GM19468 (cell line): ENCODE measurements around the gene HYAL2.
"Not testable (repeated sequence)": the region's sequence is repeated elsewhere in the genome, so short reads cannot be mapped to it uniquely, and the experiment has no call there.

Experiments used
- ATAC-seq: cut with Tn5 transposase; IDR thresholded peaks from one replicate; pipeline ENCODE4 v1.9.1; 2021; ENCODE audit warnings: mild to moderate bottlenecking, moderate library complexity, moderate number of reproducible peaks; ENCODE audit not compliant: unreplicated experiment; ENCODE audit errors: extremely low read depth

Gene HYAL2

GRCh38 chr3:50316657-50317242, 5.8 kb downstream of the HYAL2 start:
- ATAC-seq: no peak

GRCh38 chr3:50314816-50315215, 7.7 kb downstream of the HYAL2 start:
- ATAC-seq: no peak

- no peak for ATAC-seq
Measured at GRCh38 chr3:50314342-50314741, 8.2 kb downstream of the HYAL2 start.

DNA sequence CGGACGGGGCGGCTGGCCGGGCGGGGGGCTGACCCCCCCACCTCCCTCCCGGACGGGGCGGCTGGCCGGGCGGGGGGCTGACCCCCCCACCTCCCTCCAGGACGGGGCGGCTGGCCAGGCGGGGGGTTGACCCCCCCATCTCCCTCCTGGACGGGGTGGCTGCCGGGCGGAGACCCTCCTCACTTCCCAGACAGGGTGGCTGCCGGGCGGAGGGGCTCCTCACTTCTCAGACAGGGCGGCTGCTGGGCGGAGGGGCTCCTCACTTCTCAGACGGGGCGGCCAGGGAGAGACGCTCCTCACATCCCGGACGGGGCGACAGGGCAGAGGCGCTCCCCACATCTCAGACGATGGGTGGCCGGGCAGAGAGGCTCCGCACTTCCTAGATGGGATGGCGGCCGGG, 10.5 kb downstream of the HYAL2 start:
- ATAC-seq: not testable (repeated sequence)

- ATAC-seq: no peak
Measured at GRCh38 chr3:50304601-50305000, 17.9 kb downstream of the HYAL2 start.

DNA sequence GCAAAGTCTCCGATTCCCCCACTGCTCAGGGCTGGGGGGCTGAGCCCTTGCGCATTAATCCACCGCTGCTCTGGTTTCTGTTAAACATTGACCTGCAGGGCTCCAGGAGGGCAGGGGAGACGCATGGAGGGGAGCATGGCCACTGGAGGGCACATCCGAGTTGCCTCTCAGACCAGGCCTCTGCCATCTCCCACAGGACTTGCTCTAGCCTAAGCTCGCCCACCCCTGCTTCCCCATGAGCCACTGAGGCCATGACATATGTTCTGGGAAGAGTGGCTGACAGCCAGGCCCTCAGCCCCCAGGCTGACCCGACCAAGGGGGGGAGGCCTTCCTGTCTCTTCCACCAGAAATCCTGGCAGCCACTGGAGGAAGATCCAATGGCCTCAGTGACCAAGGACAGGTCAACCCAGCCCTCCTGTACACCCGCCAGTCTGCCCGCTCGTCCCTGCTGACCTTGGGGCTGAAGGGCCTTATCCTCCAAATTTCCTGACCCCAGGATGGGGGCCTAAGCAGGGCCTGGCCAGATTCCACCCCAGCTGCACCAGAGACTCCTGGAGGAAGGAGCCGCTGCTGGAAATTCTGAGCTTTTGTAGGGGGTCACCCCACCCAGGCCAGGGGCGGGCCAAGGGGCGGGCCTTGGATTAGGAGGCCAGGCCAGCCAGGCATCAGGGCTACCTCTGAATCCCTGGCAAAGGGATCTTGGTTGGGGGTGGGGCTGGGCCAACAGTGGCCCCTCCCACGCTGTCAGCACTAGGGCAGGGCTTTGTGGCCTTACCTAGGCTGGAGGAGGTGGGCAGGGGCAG, 19.3 kb downstream of the HYAL2 start, which contains the start of gene HYAL1:
HYAL1 (minus strand) TSS at position 562 of the 803 bp plus-strand sequence. CDS start 618 bp downstream, outside the sequence.
- no peak for ATAC-seq

- ATAC-seq: no peak
Measured at GRCh38 chr3:50302095-50303012, 20.2 kb downstream of the HYAL2 start.

- ATAC-seq: no peak
Measured at GRCh38 chr3:50300681-50301254, 21.8 kb downstream of the HYAL2 start.

DNA sequence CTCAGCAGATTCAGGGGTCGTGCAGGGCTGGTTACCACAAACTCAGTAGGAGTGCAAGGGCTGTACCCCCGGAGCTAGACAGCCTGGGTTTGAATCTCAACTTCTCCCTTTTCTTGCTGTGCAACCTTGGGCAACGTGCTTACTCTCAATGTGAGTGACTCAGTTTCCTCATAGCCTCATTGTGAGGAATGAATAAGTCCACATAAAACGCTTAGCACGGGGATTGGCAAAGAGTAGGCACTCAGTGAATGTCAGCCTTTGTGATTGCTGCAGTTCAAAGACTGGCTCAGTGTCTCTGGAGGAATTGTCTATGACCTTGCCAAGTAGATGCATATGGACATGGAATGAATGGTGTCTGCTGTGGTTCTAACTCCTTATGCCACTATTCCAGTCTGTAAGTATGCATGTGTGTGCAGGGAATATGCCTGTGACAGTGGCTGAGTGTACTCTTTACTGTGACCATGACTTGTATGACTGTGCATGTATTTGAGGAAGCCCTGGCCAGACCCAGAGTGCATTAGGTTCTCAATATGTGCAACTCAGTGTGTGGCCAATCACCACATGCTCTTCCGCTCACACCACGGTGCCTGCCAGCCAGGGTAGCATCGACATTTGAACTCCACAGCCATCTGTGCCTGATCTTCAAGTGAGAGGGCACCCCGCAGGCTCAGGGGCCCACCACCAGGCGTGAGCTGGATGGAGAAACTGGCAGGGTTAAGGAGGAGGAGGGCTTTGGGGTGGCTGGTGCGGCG, 22.4 kb downstream of the HYAL2 start:
- ATAC-seq: no peak

GRCh38 chr3:50299638-50299928, 23.0 kb downstream of the HYAL2 start:
- ATAC-seq: no peak

GRCh38 chr3:50298836-50299637, 23.5 kb downstream of the HYAL2 start, which contains the start of the genes HYAL3 and NAA80:
HYAL3 (minus strand) TSS chr3:50299405; CDS start chr3:50295602, 3,803 bp downstream.
NAA80 (minus strand) TSS chr3:50299405; CDS start chr3:50297463, 1,942 bp downstream.
- peak; percentile 69 for ATAC-seq

- ATAC-seq: no peak
Measured at GRCh38 chr3:50297896-50298725, 24.4 kb downstream of the HYAL2 start.

DNA sequence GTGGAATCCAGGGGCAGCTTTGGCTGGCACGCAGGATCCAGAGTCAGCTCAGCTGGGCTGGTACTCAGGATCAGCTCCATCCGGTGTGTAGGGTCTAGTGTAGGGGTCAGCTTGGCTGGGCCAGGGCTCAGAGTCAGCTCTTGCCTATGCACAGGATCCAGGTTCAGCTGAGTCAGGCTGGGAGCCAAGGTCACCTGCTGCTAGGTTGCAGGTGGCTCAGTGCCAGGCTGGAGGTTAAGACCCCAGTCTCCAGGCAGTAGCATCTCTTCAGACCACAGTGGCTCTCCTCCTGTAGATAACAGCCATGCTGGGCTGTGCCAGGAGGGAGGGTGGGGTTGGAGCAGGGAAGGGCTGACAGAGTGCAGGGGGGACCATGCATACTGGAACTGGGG, 25.2 kb downstream of the HYAL2 start:
- no peak for ATAC-seq

DNA sequence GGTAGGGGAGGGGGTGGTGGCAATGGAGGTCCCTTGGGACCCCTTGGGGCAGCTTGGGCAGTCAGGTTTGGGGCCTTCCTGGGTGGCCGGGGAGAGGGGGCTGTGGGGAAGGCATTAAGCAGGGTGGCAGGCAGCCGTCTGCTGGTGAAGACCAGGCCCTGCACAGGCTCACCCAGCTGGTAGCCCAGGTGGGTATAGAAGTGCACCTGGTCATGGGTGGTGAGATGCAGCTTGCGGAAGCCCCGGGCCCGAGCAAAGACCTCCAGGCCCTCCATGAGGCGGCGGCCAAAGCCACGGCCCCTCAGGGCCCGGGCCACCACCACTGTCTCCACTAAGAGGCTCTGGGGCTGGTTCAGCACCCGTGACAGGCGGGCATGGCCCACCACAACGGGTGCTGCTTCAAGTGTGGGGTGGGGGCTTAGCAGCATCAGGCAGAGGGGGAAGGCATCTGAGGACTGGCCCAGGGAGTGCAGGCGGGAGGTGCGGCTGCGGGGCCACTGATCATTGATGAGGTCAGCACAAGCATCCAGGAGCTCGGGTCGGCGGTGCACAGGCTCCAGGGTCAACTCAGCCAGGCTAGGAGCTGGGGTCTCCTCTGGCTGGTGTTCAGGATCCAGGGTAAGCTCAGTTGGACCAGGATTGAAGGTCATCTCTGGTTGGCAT, 25.7 kb downstream of the HYAL2 start:
- ATAC-seq: no peak

GRCh38 chr3:50295553-50296431, 26.8 kb downstream of the HYAL2 start:
- ATAC-seq: no peak
